H1 (cell line): Measurements from ENCODE around the gene FGF14. TPM values are rescaled to one million over a fixed set of nuclear protein-coding genes. Genes with fewer than 3 reads are reported as not detected.
A peak's percentile ranks its signal among the peaks of the same experiment; 100 is the strongest.

ENCODE experiments used
- BACH1 ChIP-seq: IDR thresholded peaks from 2 replicates; pipeline ENCODE4 v1.6.1; 2012; ENCODE audit warnings: low read length, improper control_type of control experiment
- GABPA ChIP-seq: IDR thresholded peaks from 2 replicates; pipeline ENCODE4 v1.6.1; 2011; ENCODE audit warnings: mild to moderate bottlenecking, low read length, moderate library complexity, borderline replicate concordance; ENCODE audit not compliant: insufficient read depth
- HDAC6 ChIP-seq: IDR thresholded peaks from one replicate; pipeline ENCODE4 v1.7.1; 2012; ENCODE audit warnings: low read depth, mild to moderate bottlenecking, inconsistent platforms, low read length, moderate library complexity
- POLR2A ChIP-seq, 2 experiments: IDR thresholded peaks; 1 replicate in 1 of 2; 2 replicates in 1 of 2; pipeline ENCODE4 v1.6.1; 2011; ENCODE audit warnings: low read depth in 2 of 2, low read length in 2 of 2, mild to moderate bottlenecking in 2 of 2; ENCODE audit errors: control extremely low read depth in 1 of 2
- RFX5 ChIP-seq: IDR thresholded peaks from 2 replicates; pipeline ENCODE4 v1.6.1; 2011; ENCODE audit warnings: low read depth, low read length, improper control_type of control experiment, borderline replicate concordance
- RNF2 ChIP-seq: fragments of 200-900, 300-1000 bp; sonication (generic); IDR thresholded peaks from 2 replicates; pipeline ENCODE4 v1.7.1; 2016; ENCODE audit warnings: borderline replicate concordance, low read depth, mild to moderate bottlenecking, antibody characterized with exemption, low read length; ENCODE audit not compliant: poor library complexity, severe bottlenecking; ENCODE audit errors: missing control alignments
- TCF12 ChIP-seq: IDR thresholded peaks from 2 replicates; pipeline ENCODE4 v1.6.1; 2011; ENCODE audit warnings: low read depth, mild to moderate bottlenecking, low read length
- polyA plus RNA-seq, 7 experiments: library from polyadenylated mRNA; depleted of rRNA in 3 of 7; stranded (reverse) in 5 of 7; unstranded in 2 of 7; fragments of >200 nt in 5 of 7; fragments of 200-250 nt in 2 of 7; gene quantifications; 1 replicate in 5 of 7; 2 replicates in 1 of 7; 4 replicates in 1 of 7; pipeline versions ENCODE4 v1.2.1 to v1.2.3, GENCODE V29; 2011 to 2013; ENCODE audit warnings: missing spikeins in 2 of 7, mixed read lengths in 2 of 7
- total RNA-seq: library from RNA; stranded (reverse); fragmentation: NEBNext Ultra II Directional; extraction: Animal tissue kit (Norgen Biotek cat#: 25700); gene quantifications from 2 replicates; pipeline ENCODE4 v1.2.1, GENCODE V29; 2021

The FGF14 gene
- total and polyA plus RNA-seq, 2 of the 8 experiments (the other 6 are each of a cell fraction or from before 2014, with no cell fraction given): 0.05 to 0.58 TPM

DNA sequence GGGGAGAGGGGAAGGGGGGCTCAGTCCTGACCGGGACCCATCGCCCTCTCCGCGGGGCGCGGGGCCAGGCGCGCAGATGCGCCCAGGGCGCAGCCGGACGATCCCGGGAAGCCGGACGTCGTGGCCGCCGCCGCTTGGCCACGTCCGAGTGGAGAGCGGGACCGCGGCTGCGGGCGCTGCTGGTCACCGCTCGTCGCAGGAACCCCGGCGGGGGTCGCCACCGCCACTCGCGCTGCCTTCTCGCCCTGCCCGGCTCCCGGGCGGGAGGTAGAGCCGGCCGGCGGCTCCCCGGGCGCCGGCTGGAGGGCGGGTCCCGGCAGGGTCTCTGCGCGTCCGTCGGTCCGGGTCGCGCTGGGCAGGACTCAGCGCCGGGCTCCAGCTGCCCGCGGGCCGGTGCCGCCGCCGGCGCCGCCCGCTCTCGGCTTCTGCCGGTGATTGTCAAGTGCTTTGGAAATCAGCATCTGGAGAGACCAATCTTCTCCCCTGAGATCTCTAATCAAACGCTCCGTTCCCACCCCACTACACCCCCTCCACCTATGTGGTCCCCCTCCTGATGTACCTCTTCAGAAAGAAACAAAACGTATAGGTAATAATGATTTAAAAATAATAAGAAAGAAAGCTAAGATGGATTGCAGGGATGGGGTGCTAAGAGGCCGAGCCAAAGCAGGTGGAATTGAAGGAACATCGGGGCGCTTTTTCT is 484.9 kb downstream of the FGF14 start (continued):
- TF ChIP-seq GABPA (0 out of 2 replicates have a peak, but pooled peaks have one; percentile 32), BACH1 (no peak), RFX5 (no peak), HDAC6 (no peak), RNF2 (no peak), POLR2A (IDR thresholded peaks at IDR 0.05; ENCODE audit: control extremely low read depth in 1 of 2, low read depth in 2 of 2, low read length in 2 of 2) (no peak), TCF12 (no peak)
